HEK293 (cell line): ENCODE results near the gene PTPRG.

Experiments
- GFI1B ChIP-seq: fragments of 450-650 bp; formaldehyde crosslinking; IDR thresholded peaks from 2 replicates; pipeline ENCODE4 v1.5.1; 2016; ENCODE audit warnings: missing biosample characterization, missing genetic modification characterization
- RBAK ChIP-seq: fragments of 450-650 bp; formaldehyde crosslinking; IDR thresholded peaks from 2 replicates; pipeline ENCODE4 v1.5.1; 2016; ENCODE audit warnings: missing biosample characterization, missing genetic modification characterization
- YY1 ChIP-seq: fragments of 450-650 bp; formaldehyde crosslinking; IDR thresholded peaks from 2 replicates; pipeline ENCODE4 v1.5.1; 2018; ENCODE audit warnings: missing biosample characterization, missing genetic modification characterization
- ZBTB10 ChIP-seq: fragments of 450-650 bp; formaldehyde crosslinking; IDR thresholded peaks from 2 replicates; pipeline ENCODE4 v1.5.1; 2016; ENCODE audit warnings: missing biosample characterization, missing genetic modification characterization
- ZNF132 ChIP-seq: fragments of 450-650 bp; formaldehyde crosslinking; IDR thresholded peaks from 2 replicates; pipeline ENCODE4 v1.5.1; 2017; ENCODE audit warnings: missing biosample characterization, missing genetic modification characterization, borderline replicate concordance
- ZNF19 ChIP-seq: fragments of 450-650 bp; formaldehyde crosslinking; IDR thresholded peaks from 2 replicates; pipeline ENCODE4; 2016; ENCODE audit warnings: missing biosample characterization, missing genetic modification characterization, low read depth
- ZNF24 ChIP-seq: fragments of 450-650 bp; formaldehyde crosslinking; IDR thresholded peaks from 2 replicates; pipeline ENCODE4 v1.5.1; 2016; ENCODE audit warnings: missing biosample characterization, missing genetic modification characterization
- ZNF324 ChIP-seq: fragments of 450-650 bp; formaldehyde crosslinking; IDR thresholded peaks from 2 replicates; pipeline ENCODE4 v1.5.1; 2016; ENCODE audit warnings: missing biosample characterization, missing genetic modification characterization
- ZNF704 ChIP-seq: fragments of 450-650 bp; formaldehyde crosslinking; IDR thresholded peaks from 2 replicates; pipeline ENCODE4 v1.5.1; 2016; ENCODE audit warnings: missing biosample characterization, missing genetic modification characterization
- ZNF776 ChIP-seq: fragments of 450-650 bp; formaldehyde crosslinking; IDR thresholded peaks from 2 replicates; pipeline ENCODE4 v1.5.0; 2017; ENCODE audit warnings: missing biosample characterization, missing genetic modification characterization, borderline replicate concordance
- TF ChIP-seq, protein P1 (sequence below): fragments of 450-650 bp; formaldehyde crosslinking; IDR thresholded peaks from 2 replicates; pipeline ENCODE4 v1.5.1; 2016; ENCODE audit warnings: missing biosample characterization, missing genetic modification characterization
- TF ChIP-seq, protein P2 (sequence below): fragments of 450-650 bp; formaldehyde crosslinking; IDR thresholded peaks from 2 replicates; pipeline ENCODE4 v1.5.1; 2016; ENCODE audit warnings: missing biosample characterization, missing genetic modification characterization, borderline replicate concordance
- TF ChIP-seq, protein P3 (sequence below): fragments of 450-650 bp; formaldehyde crosslinking; IDR thresholded peaks from 2 replicates; pipeline ENCODE4 v1.5.1; 2016; ENCODE audit warnings: missing biosample characterization, missing genetic modification characterization
- TF ChIP-seq, protein P4 (sequence below): fragments of 450-650 bp; IDR thresholded peaks from 2 replicates; pipeline ENCODE4 v1.5.1; 2018; ENCODE audit warnings: missing biosample characterization, missing genetic modification characterization

DNA sequence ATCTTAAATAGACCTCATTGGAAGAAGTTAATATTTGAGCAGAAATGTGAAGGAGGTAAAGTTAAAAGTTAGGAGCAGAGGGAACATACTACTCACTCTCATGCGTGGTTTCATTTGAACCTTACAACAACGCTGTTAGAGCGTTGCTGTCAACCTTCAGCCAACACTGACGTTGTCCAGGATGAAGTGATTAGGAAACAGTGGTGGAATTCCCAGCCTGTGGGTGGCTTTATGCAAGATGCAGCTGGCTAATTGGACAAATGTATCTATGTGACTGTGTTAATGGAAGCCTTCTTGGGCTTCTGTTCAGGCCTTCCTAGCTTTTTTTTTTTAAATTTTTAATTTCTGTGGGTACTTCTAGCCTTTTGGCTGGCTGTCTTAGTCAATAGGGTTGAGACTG is 40.5 kb downstream of the PTPRG start:
- TF ChIP-seq RBAK (no peak), ZNF19 (tag by site-specific recombination) (no peak), ZBTB10 (tag by site-specific recombination) (no peak), GFI1B (tag by site-specific recombination) (no peak), YY1 (tag by site-specific recombination) (no peak), ZNF24 (tag by site-specific recombination) (no peak), ZNF132 (no peak), ZNF704 (tag by site-specific recombination) (no peak), ZNF324 (tag by site-specific recombination) (no peak), ZNF776 (no peak)
- TF ChIP-seq, protein P1, sequence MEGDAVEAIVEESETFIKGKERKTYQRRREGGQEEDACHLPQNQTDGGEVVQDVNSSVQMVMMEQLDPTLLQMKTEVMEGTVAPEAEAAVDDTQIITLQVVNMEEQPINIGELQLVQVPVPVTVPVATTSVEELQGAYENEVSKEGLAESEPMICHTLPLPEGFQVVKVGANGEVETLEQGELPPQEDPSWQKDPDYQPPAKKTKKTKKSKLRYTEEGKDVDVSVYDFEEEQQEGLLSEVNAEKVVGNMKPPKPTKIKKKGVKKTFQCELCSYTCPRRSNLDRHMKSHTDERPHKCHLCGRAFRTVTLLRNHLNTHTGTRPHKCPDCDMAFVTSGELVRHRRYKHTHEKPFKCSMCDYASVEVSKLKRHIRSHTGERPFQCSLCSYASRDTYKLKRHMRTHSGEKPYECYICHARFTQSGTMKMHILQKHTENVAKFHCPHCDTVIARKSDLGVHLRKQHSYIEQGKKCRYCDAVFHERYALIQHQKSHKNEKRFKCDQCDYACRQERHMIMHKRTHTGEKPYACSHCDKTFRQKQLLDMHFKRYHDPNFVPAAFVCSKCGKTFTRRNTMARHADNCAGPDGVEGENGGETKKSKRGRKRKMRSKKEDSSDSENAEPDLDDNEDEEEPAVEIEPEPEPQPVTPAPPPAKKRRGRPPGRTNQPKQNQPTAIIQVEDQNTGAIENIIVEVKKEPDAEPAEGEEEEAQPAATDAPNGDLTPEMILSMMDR (tag by site-specific recombination): no peak
- TF ChIP-seq, protein P2, sequence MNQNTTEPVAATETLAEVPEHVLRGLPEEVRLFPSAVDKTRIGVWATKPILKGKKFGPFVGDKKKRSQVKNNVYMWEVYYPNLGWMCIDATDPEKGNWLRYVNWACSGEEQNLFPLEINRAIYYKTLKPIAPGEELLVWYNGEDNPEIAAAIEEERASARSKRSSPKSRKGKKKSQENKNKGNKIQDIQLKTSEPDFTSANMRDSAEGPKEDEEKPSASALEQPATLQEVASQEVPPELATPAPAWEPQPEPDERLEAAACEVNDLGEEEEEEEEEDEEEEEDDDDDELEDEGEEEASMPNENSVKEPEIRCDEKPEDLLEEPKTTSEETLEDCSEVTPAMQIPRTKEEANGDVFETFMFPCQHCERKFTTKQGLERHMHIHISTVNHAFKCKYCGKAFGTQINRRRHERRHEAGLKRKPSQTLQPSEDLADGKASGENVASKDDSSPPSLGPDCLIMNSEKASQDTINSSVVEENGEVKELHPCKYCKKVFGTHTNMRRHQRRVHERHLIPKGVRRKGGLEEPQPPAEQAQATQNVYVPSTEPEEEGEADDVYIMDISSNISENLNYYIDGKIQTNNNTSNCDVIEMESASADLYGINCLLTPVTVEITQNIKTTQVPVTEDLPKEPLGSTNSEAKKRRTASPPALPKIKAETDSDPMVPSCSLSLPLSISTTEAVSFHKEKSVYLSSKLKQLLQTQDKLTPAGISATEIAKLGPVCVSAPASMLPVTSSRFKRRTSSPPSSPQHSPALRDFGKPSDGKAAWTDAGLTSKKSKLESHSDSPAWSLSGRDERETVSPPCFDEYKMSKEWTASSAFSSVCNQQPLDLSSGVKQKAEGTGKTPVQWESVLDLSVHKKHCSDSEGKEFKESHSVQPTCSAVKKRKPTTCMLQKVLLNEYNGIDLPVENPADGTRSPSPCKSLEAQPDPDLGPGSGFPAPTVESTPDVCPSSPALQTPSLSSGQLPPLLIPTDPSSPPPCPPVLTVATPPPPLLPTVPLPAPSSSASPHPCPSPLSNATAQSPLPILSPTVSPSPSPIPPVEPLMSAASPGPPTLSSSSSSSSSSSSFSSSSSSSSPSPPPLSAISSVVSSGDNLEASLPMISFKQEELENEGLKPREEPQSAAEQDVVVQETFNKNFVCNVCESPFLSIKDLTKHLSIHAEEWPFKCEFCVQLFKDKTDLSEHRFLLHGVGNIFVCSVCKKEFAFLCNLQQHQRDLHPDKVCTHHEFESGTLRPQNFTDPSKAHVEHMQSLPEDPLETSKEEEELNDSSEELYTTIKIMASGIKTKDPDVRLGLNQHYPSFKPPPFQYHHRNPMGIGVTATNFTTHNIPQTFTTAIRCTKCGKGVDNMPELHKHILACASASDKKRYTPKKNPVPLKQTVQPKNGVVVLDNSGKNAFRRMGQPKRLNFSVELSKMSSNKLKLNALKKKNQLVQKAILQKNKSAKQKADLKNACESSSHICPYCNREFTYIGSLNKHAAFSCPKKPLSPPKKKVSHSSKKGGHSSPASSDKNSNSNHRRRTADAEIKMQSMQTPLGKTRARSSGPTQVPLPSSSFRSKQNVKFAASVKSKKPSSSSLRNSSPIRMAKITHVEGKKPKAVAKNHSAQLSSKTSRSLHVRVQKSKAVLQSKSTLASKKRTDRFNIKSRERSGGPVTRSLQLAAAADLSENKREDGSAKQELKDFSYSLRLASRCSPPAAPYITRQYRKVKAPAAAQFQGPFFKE (tag by site-specific recombination): no peak
- TF ChIP-seq, protein P3, sequence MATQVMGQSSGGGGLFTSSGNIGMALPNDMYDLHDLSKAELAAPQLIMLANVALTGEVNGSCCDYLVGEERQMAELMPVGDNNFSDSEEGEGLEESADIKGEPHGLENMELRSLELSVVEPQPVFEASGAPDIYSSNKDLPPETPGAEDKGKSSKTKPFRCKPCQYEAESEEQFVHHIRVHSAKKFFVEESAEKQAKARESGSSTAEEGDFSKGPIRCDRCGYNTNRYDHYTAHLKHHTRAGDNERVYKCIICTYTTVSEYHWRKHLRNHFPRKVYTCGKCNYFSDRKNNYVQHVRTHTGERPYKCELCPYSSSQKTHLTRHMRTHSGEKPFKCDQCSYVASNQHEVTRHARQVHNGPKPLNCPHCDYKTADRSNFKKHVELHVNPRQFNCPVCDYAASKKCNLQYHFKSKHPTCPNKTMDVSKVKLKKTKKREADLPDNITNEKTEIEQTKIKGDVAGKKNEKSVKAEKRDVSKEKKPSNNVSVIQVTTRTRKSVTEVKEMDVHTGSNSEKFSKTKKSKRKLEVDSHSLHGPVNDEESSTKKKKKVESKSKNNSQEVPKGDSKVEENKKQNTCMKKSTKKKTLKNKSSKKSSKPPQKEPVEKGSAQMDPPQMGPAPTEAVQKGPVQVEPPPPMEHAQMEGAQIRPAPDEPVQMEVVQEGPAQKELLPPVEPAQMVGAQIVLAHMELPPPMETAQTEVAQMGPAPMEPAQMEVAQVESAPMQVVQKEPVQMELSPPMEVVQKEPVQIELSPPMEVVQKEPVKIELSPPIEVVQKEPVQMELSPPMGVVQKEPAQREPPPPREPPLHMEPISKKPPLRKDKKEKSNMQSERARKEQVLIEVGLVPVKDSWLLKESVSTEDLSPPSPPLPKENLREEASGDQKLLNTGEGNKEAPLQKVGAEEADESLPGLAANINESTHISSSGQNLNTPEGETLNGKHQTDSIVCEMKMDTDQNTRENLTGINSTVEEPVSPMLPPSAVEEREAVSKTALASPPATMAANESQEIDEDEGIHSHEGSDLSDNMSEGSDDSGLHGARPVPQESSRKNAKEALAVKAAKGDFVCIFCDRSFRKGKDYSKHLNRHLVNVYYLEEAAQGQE (tag by site-specific recombination): no peak
- TF ChIP-seq, protein P4, sequence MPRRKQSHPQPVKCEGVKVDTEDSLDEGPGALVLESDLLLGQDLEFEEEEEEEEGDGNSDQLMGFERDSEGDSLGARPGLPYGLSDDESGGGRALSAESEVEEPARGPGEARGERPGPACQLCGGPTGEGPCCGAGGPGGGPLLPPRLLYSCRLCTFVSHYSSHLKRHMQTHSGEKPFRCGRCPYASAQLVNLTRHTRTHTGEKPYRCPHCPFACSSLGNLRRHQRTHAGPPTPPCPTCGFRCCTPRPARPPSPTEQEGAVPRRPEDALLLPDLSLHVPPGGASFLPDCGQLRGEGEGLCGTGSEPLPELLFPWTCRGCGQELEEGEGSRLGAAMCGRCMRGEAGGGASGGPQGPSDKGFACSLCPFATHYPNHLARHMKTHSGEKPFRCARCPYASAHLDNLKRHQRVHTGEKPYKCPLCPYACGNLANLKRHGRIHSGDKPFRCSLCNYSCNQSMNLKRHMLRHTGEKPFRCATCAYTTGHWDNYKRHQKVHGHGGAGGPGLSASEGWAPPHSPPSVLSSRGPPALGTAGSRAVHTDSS: no peak
